Prostate gland (tissue), 2 donors: ENCODE results near the gene HERPUD1. TPM values are rescaled to one million over a fixed set of nuclear protein-coding genes. Genes with fewer than 3 reads are reported as not detected.
"Not testable (repeated sequence)": the region's sequence is repeated elsewhere in the genome, so short reads cannot be mapped to it uniquely, and the experiment has no call there.

Source experiments
- DNase-seq: peaks from one replicate; pipeline ENCODE4 v3.0.0-alpha.2; 2019; ENCODE audit warnings: low spot score
- H3K27ac ChIP-seq, 2 donors: fragments of 200-600 bp; sonication (generic); 2 replicates each; pipeline ENCODE4 v1.5.1; 2017 to 2019
- H3K27me3 ChIP-seq: fragments of 200-600 bp; sonication (generic); replicated peaks from 2 replicates; pipeline ENCODE4 v1.5.1; 2019; ENCODE audit not compliant: insufficient read depth
- H3K36me3 ChIP-seq, 2 donors: fragments of 200-600 bp; sonication (generic); 1 replicate in 1 of 2; 2 replicates in 1 of 2; pipeline versions ENCODE4 v1.5.1 to v1.8.1; 2017 to 2019
- H3K4me1 ChIP-seq: fragments of 200-600 bp; sonication (generic); replicated peaks from 2 replicates; pipeline ENCODE4 v1.5.1; 2019
- H3K4me3 ChIP-seq, 2 donors: fragments of 200-600 bp; sonication (generic); 2 replicates each; pipeline ENCODE4 v1.5.1; 2017 to 2019
- H3K9me3 ChIP-seq: fragments of 200-600 bp; sonication (generic); 2 replicates; pipeline ENCODE4 v1.5.1; 2017
- CTCF ChIP-seq, 4 experiments: fragments of 200-600 bp in 2 of 4; fragments of 450-650 bp in 2 of 4; sonication (generic) in 2 of 4; IDR thresholded peaks; 1 replicate in 3 of 4; 2 replicates in 1 of 4; pipeline ENCODE4 v1.5.1; 2016 to 2019; ENCODE audit warnings: antibody characterized with exemption in 4 of 4, mild to moderate bottlenecking in 2 of 4, moderate library complexity in 2 of 4
- POLR2A ChIP-seq: fragments of 450-650 bp; IDR thresholded peaks from one replicate; pipeline ENCODE4 v1.6.1; 2016; ENCODE audit warnings: antibody characterized with exemption, mild to moderate bottlenecking
- POLR2AphosphoS5 ChIP-seq: sonication (generic); formaldehyde crosslinking; IDR thresholded peaks from one replicate; pipeline ENCODE4 v1.6.1; 2017; ENCODE audit warnings: antibody characterized with exemption
- WGBS: methylation state at CpG from one replicate; pipeline ENCODE4 v1.1.5; 2018; 5-methylcytosine and 5-hydroxymethylcytosine counted together
- intact Hi-C: fragments of 100-400 bp; cut with DNase I; formaldehyde crosslinking; loops from one replicate; pipeline ENCODE4 v1.14.2; 2022
- total RNA-seq, 2 donors: library from RNA; depleted of rRNA; stranded (reverse); fragments of >200 nt; gene quantifications; one replicate each; pipeline ENCODE4 v1.1.0, GENCODE V29; 2016

Gene HERPUD1
- total RNA-seq, 2 donors from 2014 or later, result 365 to 952 TPM

GRCh38 chr16:56973294-56973689, 41.4 kb downstream of the HERPUD1 start:
- no peak for DNase-seq
- TF ChIP-seq POLR2A (no peak), CTCF (IDR thresholded peaks at IDR 0.05) (no peak), POLR2AphosphoS5 (no peak)
- Histone ChIP-seq H3K9me3 (no peaks in the 10 kb centered on the region), H3K27ac (no peak overlapping the region), H3K36me3 (no peaks in the 10 kb centered on the region), H3K27me3 (no peaks in the 10 kb centered on the region), H3K4me3 (no peak overlapping the region), H3K4me1 (no peaks in the 10 kb centered on the region)
- WGBS, result 84% methylated on average over 9 of the region's 9 CpGs
- intact Hi-C loops, result loop anchor here (10.0 kb wide), 1 partner anchor 58 kb away; no protein-coding TSS in a partner anchor

- not testable (repeated sequence) for H3K4me3 ChIP-seq, H3K4me1 ChIP-seq, H3K27me3 ChIP-seq, H3K9me3 ChIP-seq, H3K27ac ChIP-seq, DNase-seq, H3K36me3 ChIP-seq
- WGBS, result 95% methylated on average over 7 of the region's 7 CpGs
- intact Hi-C loops, result loop anchor here (10.0 kb wide), 1 partner anchor 59 kb away; no protein-coding TSS in a partner anchor
Measured at GRCh38 chr16:56973899-56974298, 42.0 kb downstream of the HERPUD1 start.

- H3K9me3 ChIP-seq, result no peaks in the 10 kb centered on the region
- H3K4me3 ChIP-seq, result no peak overlapping the region
- no peak for TF ChIP-seq POLR2AphosphoS5
- no peak for TF ChIP-seq CTCF (IDR thresholded peaks at IDR 0.05)
- TF ChIP-seq POLR2A, result no peak
- DNase-seq, result no peak
- H3K36me3 ChIP-seq, result no peaks in the 10 kb centered on the region
- WGBS, result 89% methylated on average over 9 of the region's 9 CpGs
- H3K4me1 ChIP-seq, result no peaks in the 10 kb centered on the region
- intact Hi-C loops, result loop anchor here (10.0 kb wide), 1 partner anchor 60 kb away; no protein-coding TSS in a partner anchor
- H3K27me3 ChIP-seq, result no peaks in the 10 kb centered on the region
- no peak overlapping the region for H3K27ac ChIP-seq
Measured at GRCh38 chr16:56974549-56975300, 42.8 kb downstream of the HERPUD1 start.

- intact Hi-C loops, result loop anchor here (10.0 kb wide), 1 partner anchor 61 kb away; no protein-coding TSS in a partner anchor
- Histone ChIP-seq H3K4me3 (no peak overlapping the region), H3K36me3 (no peaks in the 10 kb centered on the region), H3K27me3 (no peaks in the 10 kb centered on the region), H3K9me3 (no peaks in the 10 kb centered on the region), H3K4me1 (no peaks in the 10 kb centered on the region), H3K27ac (no peak overlapping the region)
- no peak for DNase-seq
- TF ChIP-seq CTCF (IDR thresholded peaks at IDR 0.05) (no peak), POLR2AphosphoS5 (no peak), POLR2A (no peak)
- 93% methylated on average over 10 of the region's 10 CpGs for WGBS
Measured at GRCh38 chr16:56975714-56976113, 43.8 kb downstream of the HERPUD1 start.

- H3K36me3 ChIP-seq, result no peaks in the 10 kb centered on the region
- DNase-seq, result no peak
- H3K4me3 ChIP-seq, result no peak overlapping the region
- H3K27me3 ChIP-seq, result no peaks in the 10 kb centered on the region
- H3K9me3 ChIP-seq, result no peaks in the 10 kb centered on the region
- no peak overlapping the region for H3K27ac ChIP-seq
- intact Hi-C loops, result loop anchor here (10.0 kb wide), 1 partner anchor 62 kb away; no protein-coding TSS in a partner anchor
- no peaks in the 10 kb centered on the region for H3K4me1 ChIP-seq
- TF ChIP-seq POLR2A, result no peak
- 96% methylated on average over 6 of the region's 6 CpGs for WGBS
Measured at GRCh38 chr16:56977216-56977615, 45.3 kb downstream of the HERPUD1 start.
